ENCODE measurements around the gene COG3.

The COG3 gene

GRCh38 chr13:45492538-45492937 lies 27.8 kb downstream of the COG3 start:
- H3K18ac ChIP-seq (ENCODE audit: low read length), result no peak overlapping the region
- H3K27me3 ChIP-seq (ENCODE audit: insufficient read depth, low read length), result no peaks in the 10 kb centered on the region
- H3K27ac ChIP-seq (ENCODE audit: low read depth, low read length), result no peak overlapping the region
- no peaks in the 10 kb centered on the region for H3K79me1 ChIP-seq (ENCODE audit: low read length)
- no peak overlapping the region for H3K9ac ChIP-seq (ENCODE audit: low read length)
- H3K36me3 ChIP-seq (ENCODE audit: control insufficient read depth in 1 of 2, insufficient read depth in 2 of 2, low read length in 2 of 2), result peaks cover 19% of the 10 kb centered on the region in 2 experiments
- H3K9me3 ChIP-seq (ENCODE audit: insufficient read depth, low read depth, low read length), result no peaks in the 10 kb centered on the region
- H3K4me1 ChIP-seq (ENCODE audit: control insufficient read depth in 1 of 2, insufficient read depth in 2 of 2, low read length in 2 of 2), result no peaks in the 10 kb centered on the region
- H2BK12ac ChIP-seq (ENCODE audit: low read length), result no peak overlapping the region
- no peak overlapping the region for H2BK120ac ChIP-seq (ENCODE audit: insufficient read depth, low read length, poor library complexity)
- H3K79me2 ChIP-seq (ENCODE audit: control insufficient read depth, insufficient read depth, low read length, poor library complexity), result no peaks in the 10 kb centered on the region
- no peak overlapping the region for H2AK5ac ChIP-seq (ENCODE audit: low read length)
- H4K8ac ChIP-seq (ENCODE audit: low read depth, low read length), result no peak overlapping the region
- no peak overlapping the region for H3K4me3 ChIP-seq (ENCODE audit: low read depth, low read length)
- no peak overlapping the region for H4K12ac ChIP-seq (ENCODE audit: low read depth, low read length)
- H2BK5ac ChIP-seq (ENCODE audit: low read depth, low read length, poor library complexity), result no peak overlapping the region
- no peak overlapping the region for H3K4ac ChIP-seq (ENCODE audit: low read depth, low read length)
- H3K23ac ChIP-seq (ENCODE audit: low read length), result no peak overlapping the region
- H2AFZ ChIP-seq (ENCODE audit: insufficient read depth, low read length, poor library complexity), result no peak overlapping the region
- no peak overlapping the region for H3K14ac ChIP-seq (ENCODE audit: low read length)
- DNase-seq, result peak in 1 of 2 donors; percentile 12
- no CpG with 5 or more reads among the region's 1 CpG for WGBS (ENCODE audit: extremely low coverage, insufficient coverage, insufficient read length)
- H4K91ac ChIP-seq (ENCODE audit: low read depth, low read length), result no peak overlapping the region
- no peak overlapping the region for H3K4me2 ChIP-seq (ENCODE audit: low read length)

- H2BK12ac ChIP-seq (ENCODE audit: low read length), result no peak overlapping the region
- WGBS (ENCODE audit: extremely low coverage, insufficient coverage, insufficient read length), result no CpG with 5 or more reads among the region's 7 CpGs
- no peak overlapping the region for H3K23ac ChIP-seq (ENCODE audit: low read length)
- no peak overlapping the region for H3K9ac ChIP-seq (ENCODE audit: low read length)
- no peak overlapping the region for H3K4me3 ChIP-seq (ENCODE audit: low read depth, low read length)
- H3K4ac ChIP-seq (ENCODE audit: low read depth, low read length), result no peak overlapping the region
- H3K27ac ChIP-seq (ENCODE audit: low read depth, low read length), result no peak overlapping the region
- H4K8ac ChIP-seq (ENCODE audit: low read depth, low read length), result no peak overlapping the region
- H3K36me3 ChIP-seq (ENCODE audit: control insufficient read depth in 1 of 2, insufficient read depth in 2 of 2, low read length in 2 of 2), result peaks cover 21 to 23% of the 10 kb centered on the region in 2 experiments
- no peak overlapping the region for H3K14ac ChIP-seq (ENCODE audit: low read length)
- no peaks in the 10 kb centered on the region for H3K4me1 ChIP-seq (ENCODE audit: control insufficient read depth in 1 of 2, insufficient read depth in 2 of 2, low read length in 2 of 2)
- no peaks in the 10 kb centered on the region for H3K27me3 ChIP-seq (ENCODE audit: insufficient read depth, low read length)
- no peak overlapping the region for H2BK5ac ChIP-seq (ENCODE audit: low read depth, low read length, poor library complexity)
- no peaks in the 10 kb centered on the region for H3K79me2 ChIP-seq (ENCODE audit: control insufficient read depth, insufficient read depth, low read length, poor library complexity)
- no peak overlapping the region for H3K4me2 ChIP-seq (ENCODE audit: low read length)
- no peak overlapping the region for H4K12ac ChIP-seq (ENCODE audit: low read depth, low read length)
- H3K18ac ChIP-seq (ENCODE audit: low read length), result no peak overlapping the region
- H3K79me1 ChIP-seq (ENCODE audit: low read length), result no peaks in the 10 kb centered on the region
- no peaks in the 10 kb centered on the region for H3K9me3 ChIP-seq (ENCODE audit: insufficient read depth, low read depth, low read length)
- H2AFZ ChIP-seq (ENCODE audit: insufficient read depth, low read length, poor library complexity), result no peak overlapping the region
- H2AK5ac ChIP-seq (ENCODE audit: low read length), result no peak overlapping the region
- no peak overlapping the region for H2BK120ac ChIP-seq (ENCODE audit: insufficient read depth, low read length, poor library complexity)
- DNase-seq, result no peak
- no peak overlapping the region for H4K91ac ChIP-seq (ENCODE audit: low read depth, low read length)
Measured at GRCh38 chr13:45496942-45497341, 32.2 kb downstream of the COG3 start.

- no peaks in the 10 kb centered on the region for H3K9me3 ChIP-seq (ENCODE audit: insufficient read depth, low read depth, low read length)
- H3K27me3 ChIP-seq (ENCODE audit: insufficient read depth, low read length), result no peaks in the 10 kb centered on the region
- H3K23ac ChIP-seq (ENCODE audit: low read length), result no peak overlapping the region
- H3K18ac ChIP-seq (ENCODE audit: low read length), result no peak overlapping the region
- H3K4me3 ChIP-seq (ENCODE audit: low read depth, low read length), result no peak overlapping the region
- H3K4me1 ChIP-seq (ENCODE audit: control insufficient read depth in 1 of 2, insufficient read depth in 2 of 2, low read length in 2 of 2), result no peaks in the 10 kb centered on the region
- no peak overlapping the region for H3K4ac ChIP-seq (ENCODE audit: low read depth, low read length)
- peaks cover 18 to 36% of the 10 kb centered on the region in 2 experiments for H3K36me3 ChIP-seq (ENCODE audit: control insufficient read depth in 1 of 2, insufficient read depth in 2 of 2, low read length in 2 of 2)
- H3K9ac ChIP-seq (ENCODE audit: low read length), result no peak overlapping the region
- no peak overlapping the region for H4K91ac ChIP-seq (ENCODE audit: low read depth, low read length)
- H3K14ac ChIP-seq (ENCODE audit: low read length), result no peak overlapping the region
- no peak overlapping the region for H2AFZ ChIP-seq (ENCODE audit: insufficient read depth, low read length, poor library complexity)
- no peak overlapping the region for H4K12ac ChIP-seq (ENCODE audit: low read depth, low read length)
- no peaks in the 10 kb centered on the region for H3K79me2 ChIP-seq (ENCODE audit: control insufficient read depth, insufficient read depth, low read length, poor library complexity)
- no peak for DNase-seq
- H2BK5ac ChIP-seq (ENCODE audit: low read depth, low read length, poor library complexity), result no peak overlapping the region
- H2BK12ac ChIP-seq (ENCODE audit: low read length), result no peak overlapping the region
- no CpG with 5 or more reads among the region's 4 CpGs for WGBS (ENCODE audit: extremely low coverage, insufficient coverage, insufficient read length)
- H2BK120ac ChIP-seq (ENCODE audit: insufficient read depth, low read length, poor library complexity), result no peak overlapping the region
- no peaks in the 10 kb centered on the region for H3K79me1 ChIP-seq (ENCODE audit: low read length)
- H3K27ac ChIP-seq (ENCODE audit: low read depth, low read length), result no peak overlapping the region
- H4K8ac ChIP-seq (ENCODE audit: low read depth, low read length), result no peak overlapping the region
- H3K4me2 ChIP-seq (ENCODE audit: low read length), result no peak overlapping the region
- no peak overlapping the region for H2AK5ac ChIP-seq (ENCODE audit: low read length)
Measured at GRCh38 chr13:45500492-45501174, 35.9 kb downstream of the COG3 start.

- H4K8ac ChIP-seq (ENCODE audit: low read depth, low read length), result no peak overlapping the region
- no CpG with 5 or more reads among the region's 1 CpG for WGBS (ENCODE audit: extremely low coverage, insufficient coverage, insufficient read length)
Measured at GRCh38 chr13:45501175-45501526, 36.4 kb downstream of the COG3 start.

More at GRCh38 chr13:45501175-45501526, 36.4 kb downstream of the COG3 start:
- no peak overlapping the region for H4K12ac ChIP-seq (ENCODE audit: low read depth, low read length)
- no peak overlapping the region for H3K18ac ChIP-seq (ENCODE audit: low read length)
- H3K4me1 ChIP-seq (ENCODE audit: control insufficient read depth in 1 of 2, insufficient read depth in 2 of 2, low read length in 2 of 2), result no peaks in the 10 kb centered on the region
- no peaks in the 10 kb centered on the region for H3K27me3 ChIP-seq (ENCODE audit: insufficient read depth, low read length)
- no peak overlapping the region for H2BK120ac ChIP-seq (ENCODE audit: insufficient read depth, low read length, poor library complexity)
- no peak overlapping the region for H2AFZ ChIP-seq (ENCODE audit: insufficient read depth, low read length, poor library complexity)
- H3K79me1 ChIP-seq (ENCODE audit: low read length), result no peaks in the 10 kb centered on the region
- DNase-seq, result no peak
- H3K9ac ChIP-seq (ENCODE audit: low read length), result no peak overlapping the region
- H4K91ac ChIP-seq (ENCODE audit: low read depth, low read length), result no peak overlapping the region
- H3K23ac ChIP-seq (ENCODE audit: low read length), result no peak overlapping the region
- H3K4ac ChIP-seq (ENCODE audit: low read depth, low read length), result no peak overlapping the region
- H3K9me3 ChIP-seq (ENCODE audit: insufficient read depth, low read depth, low read length), result no peaks in the 10 kb centered on the region
- H3K4me2 ChIP-seq (ENCODE audit: low read length), result no peak overlapping the region
- no peak overlapping the region for H3K27ac ChIP-seq (ENCODE audit: low read depth, low read length)
- H3K79me2 ChIP-seq (ENCODE audit: control insufficient read depth, insufficient read depth, low read length, poor library complexity), result no peaks in the 10 kb centered on the region
- H3K36me3 ChIP-seq (ENCODE audit: control insufficient read depth in 1 of 2, insufficient read depth in 2 of 2, low read length in 2 of 2), result peaks cover 19 to 37% of the 10 kb centered on the region in 2 experiments
- H3K14ac ChIP-seq (ENCODE audit: low read length), result no peak overlapping the region
- no peak overlapping the region for H2BK12ac ChIP-seq (ENCODE audit: low read length)
- no peak overlapping the region for H2AK5ac ChIP-seq (ENCODE audit: low read length)
- no peak overlapping the region for H2BK5ac ChIP-seq (ENCODE audit: low read depth, low read length, poor library complexity)
- H3K4me3 ChIP-seq (ENCODE audit: low read depth, low read length), result no peak overlapping the region
